ENCODE measurements around the gene RYR3.
A peak's percentile ranks its signal among the peaks of the same experiment; 100 is the strongest.

RYR3 gene

DNA sequence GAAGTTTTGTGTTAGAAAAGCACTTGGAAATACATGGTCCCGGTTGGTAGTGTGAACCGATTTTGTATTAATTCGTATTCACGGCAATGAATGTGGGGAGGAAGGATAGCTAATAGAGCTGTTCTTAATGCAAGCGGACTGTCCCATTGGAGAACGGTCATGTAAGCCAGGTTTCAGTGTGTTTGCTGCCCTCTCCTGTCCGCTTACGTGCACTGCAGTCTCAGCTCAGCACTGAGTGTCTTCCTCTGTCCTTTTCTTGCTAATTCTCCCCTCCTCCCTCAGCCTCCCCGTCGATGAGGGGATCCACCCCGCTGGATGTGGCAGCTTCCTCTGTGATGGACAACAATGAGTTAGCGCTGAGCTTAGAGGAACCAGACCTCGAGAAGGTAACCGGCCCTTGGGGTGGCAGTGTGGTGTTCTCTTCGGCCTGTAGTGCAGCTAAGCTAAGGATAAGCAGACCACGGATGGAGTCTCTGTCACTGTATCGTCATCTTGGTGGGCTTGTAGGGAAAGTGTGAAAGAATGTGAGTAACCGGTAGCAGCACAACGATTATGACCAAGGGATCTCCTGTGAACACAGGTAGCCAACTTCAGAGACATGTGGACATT, 390.0 kb downstream of the RYR3 start:
- H3K9me3 ChIP-seq (ENCODE audit: insufficient read depth, low read depth, low read length) = no peaks in the 10 kb centered on the region
- no peaks in the 10 kb centered on the region for H3K27me3 ChIP-seq (ENCODE audit: insufficient read depth, low read length, poor library complexity, severe bottlenecking)
- H3K4me3 ChIP-seq (ENCODE audit: low read length, poor library complexity, severe bottlenecking) = no peak overlapping the region
- no peaks in the 10 kb centered on the region for H3K4me1 ChIP-seq (ENCODE audit: insufficient read depth, low read length, poor library complexity, severe bottlenecking)
- H2AFZ ChIP-seq (ENCODE audit: low read length) = no peak overlapping the region
- no peaks in the 10 kb centered on the region for H3F3A ChIP-seq (ENCODE audit: low read depth)
- H3K4me2 ChIP-seq (ENCODE audit: low read depth, low read length, poor library complexity, severe bottlenecking) = no peak overlapping the region
- H3K79me2 ChIP-seq (ENCODE audit: insufficient read depth, low read length) = no peaks in the 10 kb centered on the region
- H3K36me3 ChIP-seq (ENCODE audit: insufficient read depth, low read length) = no peaks in the 10 kb centered on the region
- H3K9ac ChIP-seq (ENCODE audit: low read depth, low read length, poor library complexity, severe bottlenecking) = no peak overlapping the region
- no peaks in the 10 kb centered on the region for H3K9me2 ChIP-seq (replicated peaks; ENCODE audit: low read depth, low read length)
- H4K20me1 ChIP-seq (ENCODE audit: insufficient read depth, low read length, poor library complexity, severe bottlenecking) = no peaks in the 10 kb centered on the region
- TF ChIP-seq, protein P1, sequence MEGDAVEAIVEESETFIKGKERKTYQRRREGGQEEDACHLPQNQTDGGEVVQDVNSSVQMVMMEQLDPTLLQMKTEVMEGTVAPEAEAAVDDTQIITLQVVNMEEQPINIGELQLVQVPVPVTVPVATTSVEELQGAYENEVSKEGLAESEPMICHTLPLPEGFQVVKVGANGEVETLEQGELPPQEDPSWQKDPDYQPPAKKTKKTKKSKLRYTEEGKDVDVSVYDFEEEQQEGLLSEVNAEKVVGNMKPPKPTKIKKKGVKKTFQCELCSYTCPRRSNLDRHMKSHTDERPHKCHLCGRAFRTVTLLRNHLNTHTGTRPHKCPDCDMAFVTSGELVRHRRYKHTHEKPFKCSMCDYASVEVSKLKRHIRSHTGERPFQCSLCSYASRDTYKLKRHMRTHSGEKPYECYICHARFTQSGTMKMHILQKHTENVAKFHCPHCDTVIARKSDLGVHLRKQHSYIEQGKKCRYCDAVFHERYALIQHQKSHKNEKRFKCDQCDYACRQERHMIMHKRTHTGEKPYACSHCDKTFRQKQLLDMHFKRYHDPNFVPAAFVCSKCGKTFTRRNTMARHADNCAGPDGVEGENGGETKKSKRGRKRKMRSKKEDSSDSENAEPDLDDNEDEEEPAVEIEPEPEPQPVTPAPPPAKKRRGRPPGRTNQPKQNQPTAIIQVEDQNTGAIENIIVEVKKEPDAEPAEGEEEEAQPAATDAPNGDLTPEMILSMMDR (conservative IDR thresholded peaks at IDR 0.05; ENCODE audit: low read length) = peak; percentile 99
- TF ChIP-seq EZH2phosphoT487 (IDR thresholded peaks at IDR 0.05; ENCODE audit: borderline replicate concordance) = no peak

DNA sequence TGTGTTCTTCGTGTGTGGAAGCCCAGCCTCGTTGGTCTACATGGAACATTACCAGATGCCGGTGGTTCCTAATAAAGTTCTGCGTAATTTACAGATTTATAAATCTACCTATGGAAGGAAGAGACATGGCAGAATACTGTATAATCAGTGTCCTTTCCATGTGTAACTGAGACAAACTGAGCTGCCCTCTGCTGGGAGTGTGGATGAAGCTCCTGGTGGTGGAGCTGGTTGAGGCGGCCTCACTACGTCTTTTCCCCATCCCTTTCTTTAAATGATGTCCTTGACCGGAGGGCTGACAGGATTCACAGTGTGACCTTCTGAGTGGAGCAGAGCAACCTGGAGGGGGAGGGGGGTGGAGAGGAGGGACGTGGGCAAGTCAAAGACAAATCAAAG, 390.5 kb downstream of the RYR3 start:
- no peaks in the 10 kb centered on the region for H3K36me3 ChIP-seq (ENCODE audit: insufficient read depth, low read length)
- no peaks in the 10 kb centered on the region for H3K27me3 ChIP-seq (ENCODE audit: insufficient read depth, low read length, poor library complexity, severe bottlenecking)
- no peaks in the 10 kb centered on the region for H3K9me3 ChIP-seq (ENCODE audit: insufficient read depth, low read depth, low read length)
- no peak for TF ChIP-seq EZH2phosphoT487 (IDR thresholded peaks at IDR 0.05; ENCODE audit: borderline replicate concordance)
- TF ChIP-seq, protein P1 (conservative IDR thresholded peaks at IDR 0.05; ENCODE audit: low read length) = no peak
- no peak overlapping the region for H3K9ac ChIP-seq (ENCODE audit: low read depth, low read length, poor library complexity, severe bottlenecking)
- no peak overlapping the region for H3K4me2 ChIP-seq (ENCODE audit: low read depth, low read length, poor library complexity, severe bottlenecking)
- H3K79me2 ChIP-seq (ENCODE audit: insufficient read depth, low read length) = no peaks in the 10 kb centered on the region
- H4K20me1 ChIP-seq (ENCODE audit: insufficient read depth, low read length, poor library complexity, severe bottlenecking) = no peaks in the 10 kb centered on the region
- H3K9me2 ChIP-seq (replicated peaks; ENCODE audit: low read depth, low read length) = no peaks in the 10 kb centered on the region
- H3K4me3 ChIP-seq (ENCODE audit: low read length, poor library complexity, severe bottlenecking) = no peak overlapping the region
- H3K4me1 ChIP-seq (ENCODE audit: insufficient read depth, low read length, poor library complexity, severe bottlenecking) = no peaks in the 10 kb centered on the region
- H2AFZ ChIP-seq (ENCODE audit: low read length) = no peak overlapping the region
- H3F3A ChIP-seq (ENCODE audit: low read depth) = no peaks in the 10 kb centered on the region

DNA sequence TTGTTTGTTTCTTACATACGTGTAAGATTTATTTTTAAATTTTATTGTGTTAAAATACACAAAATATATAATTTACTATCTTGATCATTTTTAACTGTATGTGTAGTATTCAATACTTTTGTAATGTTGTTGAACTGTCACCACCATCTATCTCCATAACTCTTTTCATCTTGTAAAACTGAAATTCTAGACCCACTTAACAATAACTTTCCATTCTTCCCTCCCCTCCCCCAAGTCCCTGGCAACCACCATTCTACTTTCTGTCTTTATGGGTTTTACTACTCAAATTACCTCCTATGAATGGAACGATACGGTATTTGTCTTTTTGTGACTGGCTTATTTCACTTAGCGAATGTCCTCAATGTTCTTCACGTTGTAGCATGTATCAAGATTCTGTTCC, 395.4 kb downstream of the RYR3 start:
- H3F3A ChIP-seq (ENCODE audit: low read depth) = no peaks in the 10 kb centered on the region
- H3K4me1 ChIP-seq (ENCODE audit: insufficient read depth, low read length, poor library complexity, severe bottlenecking) = no peaks in the 10 kb centered on the region
- no peaks in the 10 kb centered on the region for H3K79me2 ChIP-seq (ENCODE audit: insufficient read depth, low read length)
- no peaks in the 10 kb centered on the region for H3K36me3 ChIP-seq (ENCODE audit: insufficient read depth, low read length)
- H3K9me2 ChIP-seq (replicated peaks; ENCODE audit: low read depth, low read length) = no peaks in the 10 kb centered on the region
- no peak overlapping the region for H3K4me3 ChIP-seq (ENCODE audit: low read length, poor library complexity, severe bottlenecking)
- no peaks in the 10 kb centered on the region for H3K27me3 ChIP-seq (ENCODE audit: insufficient read depth, low read length, poor library complexity, severe bottlenecking)
- no peaks in the 10 kb centered on the region for H4K20me1 ChIP-seq (ENCODE audit: insufficient read depth, low read length, poor library complexity, severe bottlenecking)
- no peak overlapping the region for H3K9ac ChIP-seq (ENCODE audit: low read depth, low read length, poor library complexity, severe bottlenecking)
- TF ChIP-seq, protein P1 (conservative IDR thresholded peaks at IDR 0.05; ENCODE audit: low read length) = no peak
- TF ChIP-seq EZH2phosphoT487 (IDR thresholded peaks at IDR 0.05; ENCODE audit: borderline replicate concordance) = no peak
- no peak overlapping the region for H3K4me2 ChIP-seq (ENCODE audit: low read depth, low read length, poor library complexity, severe bottlenecking)
- peaks cover 5% of the 10 kb centered on the region; the same call in 1 of the 2 replicates for H3K9me3 ChIP-seq (ENCODE audit: insufficient read depth, low read depth, low read length)
- no peak overlapping the region for H2AFZ ChIP-seq (ENCODE audit: low read length)
